Measurements from ENCODE around the gene NCR3LG1.
"Not testable (repeated sequence)": the region's sequence is repeated elsewhere in the genome, so short reads cannot be mapped to it uniquely, and the experiment has no call there.

Gene NCR3LG1

DNA sequence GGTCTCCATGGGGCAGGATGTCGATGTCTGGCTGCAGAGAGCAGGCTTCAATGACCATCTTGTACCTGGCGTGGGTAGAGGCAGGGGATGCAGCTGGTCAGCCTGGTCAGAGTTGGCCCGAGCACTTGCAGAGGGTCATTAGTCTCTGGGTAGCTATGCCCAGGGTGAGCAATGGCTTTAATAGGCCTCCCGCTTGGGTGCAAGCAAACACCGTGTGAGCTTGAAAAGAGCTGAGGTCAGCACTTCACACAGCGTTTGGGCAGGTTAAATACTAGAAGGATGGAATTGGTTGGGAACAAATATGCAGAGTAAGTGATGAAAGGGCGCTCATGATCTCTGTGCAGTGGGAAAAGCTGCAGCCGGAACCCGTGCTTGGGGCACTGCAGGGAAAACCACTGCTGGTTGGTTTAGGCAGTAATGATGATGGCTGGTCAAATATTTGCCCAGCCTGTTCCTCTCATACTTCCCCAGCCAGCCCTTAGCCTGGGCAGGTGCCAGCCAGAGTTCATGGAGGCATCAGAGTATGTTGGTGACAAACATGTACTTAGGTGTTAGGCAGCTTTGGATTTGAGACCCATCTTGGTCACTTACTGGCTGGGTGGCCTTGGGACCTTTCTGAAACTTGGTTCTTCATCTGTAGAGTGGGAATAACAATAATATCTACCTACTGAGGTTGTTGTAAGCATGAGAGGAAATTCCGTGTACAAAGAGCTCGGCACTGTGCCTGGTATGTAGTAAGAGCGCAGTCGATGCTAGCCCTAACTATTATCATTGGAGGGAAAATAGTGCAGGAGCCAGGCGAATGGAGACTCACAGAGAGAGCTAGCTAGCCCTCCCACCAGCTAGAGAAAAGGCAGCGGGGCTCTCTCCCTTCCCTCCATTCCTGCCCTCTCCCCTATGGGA is 62.1 kb downstream of the NCR3LG1 start:
- no peak for DNase-seq

DNA sequence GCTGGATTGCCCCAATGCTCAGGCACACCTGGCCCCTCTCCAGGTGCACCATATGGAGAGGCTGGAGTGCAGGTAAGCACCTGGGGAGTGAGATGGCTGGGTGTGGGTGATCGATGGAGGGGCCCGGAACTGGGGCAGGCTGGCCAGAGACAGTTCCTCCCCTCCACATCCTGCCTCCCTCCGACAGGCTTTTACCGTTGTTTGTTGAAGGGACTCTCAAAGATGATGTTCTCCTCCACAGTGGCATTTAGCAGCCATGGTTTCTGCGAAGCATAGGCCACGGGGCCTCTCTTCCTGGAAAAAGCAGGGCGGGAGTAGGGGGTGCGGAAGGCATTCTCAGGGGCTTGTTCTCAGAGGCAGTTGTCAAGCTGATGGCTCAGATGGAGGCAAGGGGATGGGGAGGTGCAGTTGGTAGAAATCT is 62.7 kb downstream of the NCR3LG1 start:
- no peak for DNase-seq

DNA sequence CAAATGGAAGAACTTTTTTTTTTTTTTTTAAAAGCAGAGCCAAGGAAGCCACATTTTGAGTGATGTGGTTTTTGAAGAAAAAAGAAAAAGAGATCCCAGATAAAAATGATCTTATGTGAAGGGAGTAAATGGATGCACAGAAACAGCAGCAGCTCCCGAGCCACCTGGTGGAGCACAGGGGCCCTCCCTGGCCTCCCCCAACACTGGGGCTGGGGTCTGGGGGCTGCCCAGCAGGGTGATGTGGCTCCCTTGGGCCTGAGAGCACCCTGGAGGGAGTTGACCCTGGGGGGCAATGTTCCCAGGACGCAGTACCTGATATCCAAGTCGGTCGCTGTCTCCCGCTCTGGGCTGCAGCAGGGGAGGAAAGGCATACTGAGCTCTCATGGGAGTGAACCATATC is 63.4 kb downstream of the NCR3LG1 start:
- DNase-seq, result no peak

DNA sequence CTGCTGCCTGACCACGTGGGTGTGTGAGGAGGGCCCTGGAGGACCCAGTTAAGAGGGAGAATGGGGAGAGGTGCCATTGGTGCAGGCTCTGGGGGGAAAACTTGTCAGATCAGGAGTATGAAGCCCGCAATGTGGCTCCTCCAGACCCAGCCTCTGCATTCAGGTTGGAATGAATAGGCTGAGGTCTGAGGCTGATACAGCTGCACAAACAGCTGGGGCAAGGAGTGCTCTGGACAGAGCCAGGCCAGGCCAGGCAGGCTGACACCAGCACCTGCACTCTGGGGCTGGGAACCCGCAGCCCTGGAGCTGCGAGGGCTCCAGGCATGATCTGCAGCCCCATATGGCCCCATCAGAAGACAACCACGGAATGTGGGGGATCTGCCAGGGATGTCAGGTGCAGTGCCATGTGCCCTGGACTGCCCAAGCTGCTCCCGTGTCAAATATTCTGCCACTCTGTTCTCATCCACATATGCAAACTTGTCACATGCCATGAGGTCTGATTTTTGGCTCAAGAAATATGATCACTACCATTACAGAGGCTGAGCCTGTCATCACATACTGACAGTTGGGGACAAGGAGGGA is 64.0 kb downstream of the NCR3LG1 start:
- no peak for DNase-seq

DNA sequence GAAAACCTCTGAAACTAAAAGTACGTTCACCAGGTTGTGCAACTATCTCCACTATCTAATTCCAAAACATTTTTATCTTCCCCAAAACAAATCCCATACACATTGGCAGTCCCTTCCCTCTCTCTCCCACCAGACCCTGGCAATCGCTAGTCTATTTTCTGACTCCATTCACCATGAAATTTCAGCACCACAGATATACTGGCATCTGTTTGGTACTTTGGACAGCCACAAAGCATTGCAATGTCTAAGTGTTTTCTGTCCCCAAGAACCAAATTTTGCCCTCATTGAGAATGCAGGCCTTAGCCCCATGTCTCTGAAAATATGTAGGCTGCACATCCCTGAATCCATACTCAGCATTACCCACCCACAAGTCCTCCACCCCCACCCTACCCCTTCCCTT is 64.9 kb downstream of the NCR3LG1 start:
- no peak for DNase-seq

DNA sequence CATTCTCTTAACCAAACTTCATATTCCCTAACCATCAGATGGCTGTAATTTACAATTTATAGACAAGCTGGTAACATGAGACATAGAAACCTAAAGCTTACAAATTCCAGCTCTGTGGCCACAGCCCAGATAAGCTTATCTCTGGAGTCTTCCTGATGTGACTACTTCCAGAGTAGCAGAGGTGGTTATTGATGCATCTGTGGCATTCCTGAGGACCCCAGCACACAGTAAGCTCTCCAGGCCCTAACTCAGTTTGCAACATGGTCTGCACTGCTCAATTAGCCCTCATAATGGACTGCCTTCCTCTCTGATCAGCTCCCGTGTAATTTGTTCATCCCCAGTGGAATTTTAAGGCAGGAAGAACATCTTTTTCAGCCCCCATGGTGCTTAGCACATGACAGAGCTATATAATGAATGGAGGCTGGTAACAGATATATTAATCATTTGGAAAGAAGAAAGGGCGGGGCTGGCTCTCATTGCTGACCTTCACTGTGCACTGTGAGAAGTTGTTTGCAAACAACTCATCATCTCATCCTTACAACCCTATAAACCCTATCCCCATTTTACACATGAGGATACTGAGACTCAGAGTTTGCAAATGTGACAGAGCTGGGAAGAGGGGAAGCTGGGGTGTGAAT is 67.0 kb downstream of the NCR3LG1 start:
- no peak for DNase-seq

DNA sequence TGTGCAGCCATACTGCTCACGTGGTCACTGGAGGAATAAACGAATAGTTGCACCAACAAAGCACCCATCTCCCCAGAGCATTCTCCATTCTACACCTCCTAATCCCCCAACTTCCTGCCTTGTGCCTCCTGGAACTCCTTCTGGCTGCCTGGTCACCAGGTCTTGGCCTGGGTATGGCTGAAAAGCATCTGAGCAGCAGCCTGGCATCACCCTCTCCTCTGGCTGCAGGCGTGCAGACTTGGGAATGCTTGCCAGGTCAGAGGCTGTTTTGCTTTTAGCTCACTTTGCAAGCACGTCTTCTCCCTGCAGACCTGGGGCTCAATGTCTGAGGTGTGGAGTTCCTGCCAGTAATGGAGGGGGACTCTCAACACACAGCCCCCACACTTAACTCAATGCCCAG is 70.2 kb downstream of the NCR3LG1 start:
- no peak for DNase-seq

DNA sequence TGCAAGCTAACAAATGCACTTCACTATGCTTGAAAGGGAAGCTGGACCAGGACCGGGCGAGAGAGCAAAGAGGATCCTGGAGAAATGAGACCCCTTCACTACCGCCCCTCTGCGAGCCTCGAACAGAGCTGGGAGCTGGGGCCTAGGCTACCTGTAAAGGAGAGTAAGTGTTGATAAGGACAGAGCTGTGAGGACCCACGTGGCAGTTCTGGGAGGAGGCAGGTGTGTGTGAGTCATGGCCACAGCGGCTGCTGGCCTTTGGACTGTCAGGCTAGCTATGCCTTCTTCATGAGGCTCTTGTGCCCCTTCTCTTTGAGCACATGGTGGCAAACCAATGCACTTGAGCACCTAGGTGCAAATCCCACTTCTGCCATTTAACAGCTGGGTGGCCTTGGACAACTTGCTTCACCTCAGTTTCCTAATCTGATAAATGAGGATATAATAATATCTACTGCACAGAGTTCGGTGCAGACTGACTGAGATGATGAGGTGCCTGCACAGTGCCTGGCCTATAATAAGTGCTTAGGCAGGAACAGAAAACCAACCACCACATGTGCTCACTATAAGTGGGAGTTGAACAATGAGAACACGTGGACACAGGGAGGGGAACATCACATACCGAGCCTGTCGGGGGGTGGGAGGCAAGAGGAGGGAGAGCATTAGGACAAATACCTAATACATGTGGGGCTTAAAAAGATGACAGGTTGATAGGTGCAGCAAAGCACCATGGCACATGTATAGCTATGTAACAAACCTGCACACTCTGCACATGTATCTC is 72.1 kb downstream of the NCR3LG1 start:
- no peak for DNase-seq

DNA sequence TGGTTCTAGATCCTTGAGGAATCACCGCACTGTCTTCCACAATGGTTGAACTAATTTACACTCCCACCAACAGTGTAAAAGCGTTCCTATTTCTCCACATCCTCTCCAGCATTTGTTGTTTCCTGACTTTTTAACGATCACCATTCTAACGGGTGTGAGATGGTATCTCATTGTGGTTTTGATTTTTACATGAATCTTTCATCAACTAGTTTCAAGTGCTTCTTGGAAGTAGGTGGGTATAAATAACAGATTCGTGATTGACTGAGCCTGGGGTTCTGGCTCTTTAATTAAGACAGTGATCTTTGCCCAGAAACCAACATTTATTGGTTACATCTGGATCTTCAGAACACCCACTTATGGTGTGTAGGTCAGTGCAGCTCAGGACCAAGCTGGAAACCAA is 74.6 kb downstream of the NCR3LG1 start:
- not testable (repeated sequence) for DNase-seq
